GM12892 (cell line): ENCODE measurements around the gene ADARB2.

Experiments
- POLR2A ChIP-seq: IDR thresholded peaks from 2 replicates; pipeline ENCODE4 v1.6.1; 2011; ENCODE audit warnings: low read depth, low read length, control low read depth
- POLR2AphosphoS5 ChIP-seq: IDR thresholded peaks from 2 replicates; pipeline ENCODE4 v1.6.1; 2011; ENCODE audit warnings: low read depth, low read length, control low read depth
- TAF1 ChIP-seq: IDR thresholded peaks from 2 replicates; pipeline ENCODE4 v1.6.1; 2011; ENCODE audit warnings: low read depth, mild to moderate bottlenecking, control low read depth, low read length, borderline replicate concordance

GRCh38 chr10:1163831-1164230 is 573.5 kb downstream of the ADARB2 start:
- TF ChIP-seq POLR2A, result no peak
- TF ChIP-seq TAF1, result no peak
- TF ChIP-seq POLR2AphosphoS5, result no peak
